Peyer's patch (tissue), 4 donors: Measurements from ENCODE around the gene PLK2. TPM values are rescaled to one million over a fixed set of nuclear protein-coding genes. Genes with fewer than 3 reads are reported as not detected.

ENCODE experiments used
- DNase-seq, 3 donors: peaks; one replicate each; pipeline ENCODE4 v3.0.0-alpha.2; 2017 to 2019
- H3K27ac ChIP-seq, 4 donors: fragments of 200-600 bp; sonication (generic); one replicate each; pipeline ENCODE4 v1.5.1; 2016 to 2019
- H3K27me3 ChIP-seq, 2 donors: fragments of 200-600 bp; sonication (generic); one replicate each; pipeline ENCODE4 v1.5.1; 2019
- H3K36me3 ChIP-seq, 3 donors: fragments of 200-600 bp; sonication (generic); one replicate each; pipeline ENCODE4 v1.5.1; 2016 to 2019
- H3K4me1 ChIP-seq, 4 donors: fragments of 200-600 bp; sonication (generic); one replicate each; pipeline ENCODE4 v1.5.1; 2016 to 2019
- H3K4me3 ChIP-seq, 4 donors: fragments of 200-600 bp; sonication (generic); 1 replicate in 3 of 4; 2 replicates in 1 of 4; pipeline ENCODE4 v1.5.1; 2016 to 2019; ENCODE audit warnings: mild to moderate bottlenecking in 1 of 4
- H3K9me3 ChIP-seq, 4 donors: fragments of 200-600 bp; sonication (generic); one replicate each; pipeline ENCODE4 v1.5.1; 2016 to 2019; ENCODE audit warnings: mild to moderate bottlenecking in 1 of 4
- POLR2A ChIP-seq, 2 donors: fragments of 450-650 bp; IDR thresholded peaks; one replicate each; pipeline ENCODE4 v1.5.1; 2017; ENCODE audit warnings: antibody characterized with exemption in 2 of 2, mild to moderate bottlenecking in 2 of 2, moderate library complexity in 2 of 2
- total RNA-seq, 4 donors: library from RNA; depleted of rRNA; stranded (reverse); fragments of >200 nt; gene quantifications; one replicate each; pipeline ENCODE4 v1.1.0, GENCODE V29; 2016
- TF ChIP-seq, protein P1 (sequence below), 6 experiments: fragments of 450-650 bp in 4 of 6; fragments of 200-600 bp in 2 of 6; sonication (generic) in 1 of 6; IDR thresholded peaks; one replicate each; pipeline ENCODE4 v1.5.1; 2017 to 2019; ENCODE audit warnings: antibody characterized with exemption in 6 of 6, mild to moderate bottlenecking in 3 of 6, moderate library complexity in 1 of 6

PLK2 gene
- total RNA-seq, 4 donors from 2014 or later: 31.6 to 61.1 (median 43.6) TPM

DNA sequence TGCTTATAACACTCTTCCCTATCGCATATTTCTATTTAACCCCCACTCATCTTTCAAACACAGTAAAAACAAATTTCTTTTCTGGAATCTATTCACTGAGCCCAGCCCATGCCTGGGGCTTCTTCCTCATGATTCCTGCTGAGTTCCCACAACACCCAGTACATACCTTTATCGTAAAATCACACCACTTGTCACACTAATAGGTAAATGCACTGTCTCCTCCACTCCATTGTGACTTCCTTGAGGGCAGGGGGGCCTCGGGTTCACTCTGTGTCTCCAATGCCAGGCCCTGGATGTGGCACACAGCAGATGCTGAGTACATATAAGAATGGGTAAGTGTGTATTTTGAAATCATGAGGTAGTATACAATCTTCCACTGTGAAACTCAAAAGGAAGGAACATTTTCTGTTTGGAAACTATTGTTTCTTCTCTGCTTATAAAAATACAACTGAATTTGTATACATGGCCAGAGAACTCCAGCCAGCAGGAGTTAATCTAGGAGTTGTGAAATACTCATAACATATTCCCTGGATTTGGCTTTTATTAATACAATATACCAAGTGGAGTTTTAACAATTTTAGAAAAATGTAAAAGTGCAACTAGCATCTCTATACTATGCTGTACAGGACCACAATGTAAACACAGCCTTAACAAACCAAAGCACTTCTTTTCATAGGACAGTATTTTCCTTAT, 7.2 kb downstream of the PLK2 start:
- Histone ChIP-seq H3K27me3 (no peaks in the 10 kb centered on the region), H3K4me1 (peaks cover 0 to 7% (median 0%) of the 10 kb centered on the region in 4 donors), H3K36me3 (peaks cover 0 to 24% (median 0%) of the 10 kb centered on the region in 3 donors), H3K9me3 (no peaks in the 10 kb centered on the region), H3K4me3 (no peak overlapping the region), H3K27ac (no peak overlapping the region)
- no peak for DNase-seq
- no peak for TF ChIP-seq POLR2A (IDR thresholded peaks at IDR 0.05)
- TF ChIP-seq, protein P1, sequence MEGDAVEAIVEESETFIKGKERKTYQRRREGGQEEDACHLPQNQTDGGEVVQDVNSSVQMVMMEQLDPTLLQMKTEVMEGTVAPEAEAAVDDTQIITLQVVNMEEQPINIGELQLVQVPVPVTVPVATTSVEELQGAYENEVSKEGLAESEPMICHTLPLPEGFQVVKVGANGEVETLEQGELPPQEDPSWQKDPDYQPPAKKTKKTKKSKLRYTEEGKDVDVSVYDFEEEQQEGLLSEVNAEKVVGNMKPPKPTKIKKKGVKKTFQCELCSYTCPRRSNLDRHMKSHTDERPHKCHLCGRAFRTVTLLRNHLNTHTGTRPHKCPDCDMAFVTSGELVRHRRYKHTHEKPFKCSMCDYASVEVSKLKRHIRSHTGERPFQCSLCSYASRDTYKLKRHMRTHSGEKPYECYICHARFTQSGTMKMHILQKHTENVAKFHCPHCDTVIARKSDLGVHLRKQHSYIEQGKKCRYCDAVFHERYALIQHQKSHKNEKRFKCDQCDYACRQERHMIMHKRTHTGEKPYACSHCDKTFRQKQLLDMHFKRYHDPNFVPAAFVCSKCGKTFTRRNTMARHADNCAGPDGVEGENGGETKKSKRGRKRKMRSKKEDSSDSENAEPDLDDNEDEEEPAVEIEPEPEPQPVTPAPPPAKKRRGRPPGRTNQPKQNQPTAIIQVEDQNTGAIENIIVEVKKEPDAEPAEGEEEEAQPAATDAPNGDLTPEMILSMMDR (IDR thresholded peaks at IDR 0.05): no peak

DNA sequence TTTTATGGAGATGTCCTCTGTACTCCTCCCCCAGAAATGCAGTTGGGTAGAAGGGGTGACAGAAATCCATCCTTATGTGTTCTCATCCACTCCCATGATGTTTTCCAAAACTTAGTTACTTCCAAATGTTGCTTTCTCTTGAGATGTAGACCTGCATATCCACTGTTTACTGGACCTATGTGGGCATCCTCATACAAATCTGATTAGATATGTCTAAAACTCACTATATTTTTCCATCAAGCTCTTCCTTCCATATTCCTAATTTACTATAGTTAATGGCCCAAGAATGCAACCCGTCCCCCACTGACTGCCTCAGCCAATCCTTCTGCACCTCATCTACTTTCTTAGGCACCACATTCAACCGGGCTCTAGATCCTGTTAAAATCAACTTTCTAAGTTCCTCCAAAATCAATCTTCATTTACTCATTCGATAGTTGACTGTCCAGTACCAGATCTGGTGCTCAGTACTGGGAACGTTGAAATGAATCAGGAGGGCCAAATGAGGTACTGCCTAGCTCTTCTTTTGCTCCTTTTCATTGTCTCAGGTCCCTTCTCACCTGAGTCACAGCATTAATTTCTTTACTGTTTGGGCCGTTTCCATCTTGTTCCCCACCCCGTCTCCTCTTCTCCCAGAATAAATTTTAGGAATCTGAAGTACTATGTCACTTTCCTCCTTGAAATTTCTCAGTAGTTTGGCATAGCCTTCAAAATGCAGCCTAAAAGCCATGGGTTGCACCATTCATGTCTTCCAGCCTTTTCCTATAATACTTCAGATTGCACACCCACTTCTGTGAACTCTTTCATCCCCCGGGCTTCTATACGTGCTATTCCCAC, 7.9 kb downstream of the PLK2 start:
- no peak for TF ChIP-seq POLR2A (IDR thresholded peaks at IDR 0.05)
- TF ChIP-seq, protein P1 (IDR thresholded peaks at IDR 0.05): no peak
- Histone ChIP-seq H3K4me3 (no peak overlapping the region), H3K4me1 (no peaks in the 10 kb centered on the region), H3K27ac (no peak overlapping the region), H3K27me3 (no peaks in the 10 kb centered on the region), H3K36me3 (peaks cover 0 to 22% (median 0%) of the 10 kb centered on the region in 3 donors), H3K9me3 (no peaks in the 10 kb centered on the region)
- DNase-seq: no peak

- no peak overlapping the region for H3K27ac ChIP-seq
- no peaks in the 10 kb centered on the region for H3K4me1 ChIP-seq
- no peak overlapping the region for H3K4me3 ChIP-seq
- peaks cover 0 to 13% (median 0%) of the 10 kb centered on the region in 3 donors for H3K36me3 ChIP-seq
- DNase-seq: no peak
- H3K27me3 ChIP-seq: no peaks in the 10 kb centered on the region
- H3K9me3 ChIP-seq: no peaks in the 10 kb centered on the region
- TF ChIP-seq POLR2A (IDR thresholded peaks at IDR 0.05): no peak
- TF ChIP-seq, protein P1 (IDR thresholded peaks at IDR 0.05): no peak
Measured at GRCh38 chr5:58450811-58451629, 8.9 kb downstream of the PLK2 start.

GRCh38 chr5:58450018-58450417, 9.9 kb downstream of the PLK2 start:
- Histone ChIP-seq H3K36me3 (peaks cover 0 to 3% (median 0%) of the 10 kb centered on the region in 3 donors), H3K27ac (no peak overlapping the region)
- no peak for TF ChIP-seq POLR2A (IDR thresholded peaks at IDR 0.05)
- TF ChIP-seq, protein P1 (IDR thresholded peaks at IDR 0.05): no peak

DNA sequence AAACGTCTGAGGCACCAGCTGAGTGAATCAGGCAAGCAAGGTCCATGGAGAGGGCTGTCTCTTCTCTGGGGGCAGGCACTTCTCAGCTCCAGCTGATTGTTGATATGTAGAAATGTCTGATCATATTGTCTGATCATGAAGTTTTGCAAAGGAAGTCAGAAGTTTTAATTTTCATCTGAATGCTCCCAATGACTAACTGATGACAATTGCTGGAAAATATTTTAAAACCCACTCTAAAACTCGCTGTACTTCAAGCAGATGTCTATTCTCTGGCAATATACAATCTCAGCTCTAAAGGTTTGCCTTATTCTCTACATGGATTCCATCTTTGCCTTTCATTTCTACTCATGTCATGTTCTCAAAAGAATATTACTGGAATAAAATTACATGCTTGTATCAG, 12.7 kb downstream of the PLK2 start:
- H3K9me3 ChIP-seq: no peaks in the 10 kb centered on the region
- H3K27me3 ChIP-seq: no peaks in the 10 kb centered on the region
- TF ChIP-seq POLR2A (IDR thresholded peaks at IDR 0.05): no peak
- TF ChIP-seq, protein P1 (IDR thresholded peaks at IDR 0.05): no peak
- DNase-seq: no peak
- no peak overlapping the region for H3K4me3 ChIP-seq
- no peaks in the 10 kb centered on the region for H3K36me3 ChIP-seq
- no peak overlapping the region for H3K27ac ChIP-seq
- no peaks in the 10 kb centered on the region for H3K4me1 ChIP-seq

More at GRCh38 chr5:58450018-58450417, 9.9 kb downstream of the PLK2 start:
- Histone ChIP-seq H3K9me3 (no peaks in the 10 kb centered on the region), H3K27me3 (no peaks in the 10 kb centered on the region), H3K4me3 (no peak overlapping the region), H3K4me1 (no peaks in the 10 kb centered on the region)
- no peak for DNase-seq
